Glutamatergic neuron (in vitro differentiated cells): ENCODE results near the gene CELA2A. TPM values are rescaled to one million over a fixed set of nuclear protein-coding genes. Genes with fewer than 3 reads are reported as not detected.

Experiments
- DNase-seq: peaks from one replicate; pipeline ENCODE4 v3.0.0; 2022
- H3K27ac Mint-ChIP-seq: one replicate; pipeline ENCODE4 v1.8.0; 2020; ENCODE audit warnings: mild to moderate bottlenecking, mixed read lengths, inconsistent platforms; ENCODE audit not compliant: unreplicated experiment
- H3K27me3 Mint-ChIP-seq: one replicate; pipeline ENCODE4 v1.8.0; 2020; ENCODE audit warnings: mild to moderate bottlenecking, moderate library complexity, mixed read lengths, inconsistent platforms; ENCODE audit not compliant: unreplicated experiment
- H3K36me3 Mint-ChIP-seq: one replicate; pipeline ENCODE4 v1.8.0; 2020; ENCODE audit warnings: mild to moderate bottlenecking, mixed read lengths, inconsistent platforms; ENCODE audit not compliant: unreplicated experiment
- H3K4me1 Mint-ChIP-seq: one replicate; pipeline ENCODE4 v1.8.0; 2020; ENCODE audit warnings: mild to moderate bottlenecking, low read depth, mixed read lengths, inconsistent platforms; ENCODE audit not compliant: unreplicated experiment
- H3K4me3 Mint-ChIP-seq: one replicate; pipeline ENCODE4 v1.8.0; 2020; ENCODE audit warnings: mild to moderate bottlenecking, mixed read lengths, inconsistent platforms; ENCODE audit not compliant: unreplicated experiment
- H3K9me3 Mint-ChIP-seq: one replicate; pipeline ENCODE4 v1.8.0; 2020; ENCODE audit warnings: mild to moderate bottlenecking, moderate library complexity, mixed read lengths, inconsistent platforms; ENCODE audit not compliant: unreplicated experiment
- CTCF ChIP-seq: fragments of 200-600 bp; sonication (generic); IDR thresholded peaks from one replicate; pipeline ENCODE4 v1.5.0; 2021; ENCODE audit not compliant: partially characterized antibody, unreplicated experiment
- total RNA-seq: library from RNA; stranded (reverse); fragmentation: NEBNext Ultra II Directional; extraction: Animal tissue kit (Norgen Biotek cat#: 25700); gene quantifications from one replicate; pipeline ENCODE4 v1.2.1, GENCODE V29; 2021; ENCODE audit not compliant: unreplicated experiment

The CELA2A gene
- total RNA-seq, 1 donor from 2014 or later: not detected

DNA sequence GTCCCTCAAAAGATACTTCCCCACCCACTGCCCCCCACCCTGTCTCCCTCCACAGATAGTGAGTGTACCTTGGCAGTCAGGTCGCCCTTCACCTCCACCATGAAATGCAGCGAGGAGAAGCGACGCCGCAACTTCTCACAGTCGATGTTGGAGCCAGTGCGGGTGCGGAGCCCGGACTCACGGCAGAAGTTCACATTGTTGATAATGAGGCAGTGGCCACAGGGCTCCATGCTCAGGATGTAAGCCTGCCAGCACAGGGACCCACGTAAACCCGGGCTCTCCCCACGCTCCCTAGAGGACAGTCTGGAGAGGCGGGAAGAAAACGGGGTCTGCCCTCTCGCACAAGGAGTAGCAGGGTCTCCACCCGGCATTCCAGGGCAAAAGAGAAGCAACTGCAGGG is 50.3 kb downstream of the CELA2A start:
- H3K9me3 Mint-ChIP-seq: peaks cover 3% of the 10 kb centered on the region
- no peak overlapping the region for H3K4me3 Mint-ChIP-seq
- no peaks in the 10 kb centered on the region for H3K4me1 Mint-ChIP-seq
- no peak for TF ChIP-seq CTCF
- H3K36me3 Mint-ChIP-seq: no peaks in the 10 kb centered on the region
- H3K27ac Mint-ChIP-seq: no peak overlapping the region
- H3K27me3 Mint-ChIP-seq: peaks cover 3% of the 10 kb centered on the region
- DNase-seq: no peak

DNA sequence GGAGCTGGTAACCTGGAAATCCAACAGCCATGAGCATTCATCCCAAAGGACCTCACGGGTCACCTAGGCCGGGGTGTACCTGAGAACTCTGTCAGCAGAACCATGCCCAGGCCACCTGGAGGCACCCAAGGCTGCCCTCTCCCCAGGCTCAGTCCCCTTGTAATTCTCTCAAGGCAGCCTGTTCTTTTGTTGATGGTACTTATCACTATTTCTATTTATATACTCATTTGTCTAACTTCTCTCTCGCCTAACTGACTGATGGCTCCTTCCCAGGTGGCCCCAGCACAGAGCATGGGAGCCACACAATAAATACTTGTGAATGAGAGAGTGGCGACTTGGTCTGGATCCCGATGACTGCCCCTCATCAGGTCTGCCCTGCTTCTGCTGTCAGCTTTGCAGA is 50.7 kb downstream of the CELA2A start:
- no peak overlapping the region for H3K4me3 Mint-ChIP-seq
- DNase-seq: no peak
- no peaks in the 10 kb centered on the region for H3K4me1 Mint-ChIP-seq
- H3K9me3 Mint-ChIP-seq: peaks cover 3% of the 10 kb centered on the region
- no peak for TF ChIP-seq CTCF
- H3K27me3 Mint-ChIP-seq: peaks cover 3% of the 10 kb centered on the region
- no peak overlapping the region for H3K27ac Mint-ChIP-seq
- H3K36me3 Mint-ChIP-seq: no peaks in the 10 kb centered on the region

DNA sequence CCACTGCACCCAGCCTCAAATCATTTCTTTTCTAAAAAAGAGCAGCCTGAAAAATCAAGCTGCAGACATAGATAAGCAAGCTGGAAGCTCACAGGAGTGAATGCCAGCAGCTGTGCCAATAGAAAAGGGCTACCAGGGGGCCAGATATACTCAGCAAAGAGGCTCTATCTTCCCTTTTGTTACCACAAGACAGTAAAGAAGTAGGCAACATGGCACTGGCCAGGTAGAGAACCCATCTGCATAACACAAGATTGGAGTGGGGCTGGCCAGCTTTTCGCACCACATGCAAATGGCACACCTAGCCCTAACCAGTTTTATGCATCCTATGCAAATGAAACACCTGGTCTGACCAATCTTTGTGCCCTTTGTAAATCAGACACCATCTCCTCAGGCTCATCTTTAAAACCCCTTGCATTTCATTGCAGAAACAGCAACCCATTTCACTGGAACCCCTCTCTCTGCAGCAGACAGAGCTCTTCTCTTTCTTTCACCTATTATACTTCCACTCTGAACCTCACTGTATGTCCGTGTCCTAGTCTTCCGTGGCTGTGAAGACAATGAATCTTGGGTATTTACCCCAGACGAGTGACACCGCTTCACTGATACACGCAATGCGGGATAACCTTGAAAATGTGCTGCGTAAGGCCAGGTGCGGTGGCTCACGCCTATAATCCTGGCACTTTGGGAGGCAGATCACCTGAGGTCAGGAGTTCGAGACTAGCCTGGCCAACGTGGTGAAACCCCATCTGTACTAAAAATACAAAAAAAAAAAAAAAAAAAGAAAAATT is 52.4 kb downstream of the CELA2A start:
- Mint-ChIP-seq H3K4me1 (no peaks in the 10 kb centered on the region), H3K36me3 (no peaks in the 10 kb centered on the region), H3K9me3 (peaks cover 3% of the 10 kb centered on the region), H3K4me3 (no peak overlapping the region), H3K27ac (no peak overlapping the region), H3K27me3 (peaks cover 4% of the 10 kb centered on the region)
- TF ChIP-seq CTCF: no peak
- DNase-seq: no peak

DNA sequence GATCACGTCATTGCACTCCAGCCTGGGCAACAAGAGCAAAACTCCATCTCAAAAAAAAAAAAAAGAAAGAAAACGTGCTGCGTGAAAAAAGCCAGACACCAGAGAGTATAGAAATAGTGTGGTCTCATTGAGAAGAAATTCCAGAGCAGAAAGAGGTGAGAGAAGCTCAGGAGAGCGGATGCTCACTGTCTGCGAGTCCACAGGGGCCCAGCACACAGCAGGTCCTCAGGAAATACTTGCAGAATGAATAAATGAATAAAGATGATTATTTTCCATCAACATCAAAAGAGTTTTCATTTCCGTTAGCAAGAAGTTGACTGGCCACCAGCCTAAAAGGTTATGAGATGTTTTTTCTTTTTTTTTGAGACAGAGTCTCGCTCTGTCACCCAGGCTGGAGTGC is 53.1 kb downstream of the CELA2A start:
- peaks cover 4% of the 10 kb centered on the region for H3K27me3 Mint-ChIP-seq
- H3K4me1 Mint-ChIP-seq: no peaks in the 10 kb centered on the region
- DNase-seq: no peak
- H3K4me3 Mint-ChIP-seq: no peak overlapping the region
- no peak for TF ChIP-seq CTCF
- peaks cover 3% of the 10 kb centered on the region for H3K9me3 Mint-ChIP-seq
- no peaks in the 10 kb centered on the region for H3K36me3 Mint-ChIP-seq
- no peak overlapping the region for H3K27ac Mint-ChIP-seq

GRCh38 chr1:15510611-15511405 is 54.3 kb downstream of the CELA2A start:
- no peak for DNase-seq
- no peak for TF ChIP-seq CTCF
- no peaks in the 10 kb centered on the region for H3K36me3 Mint-ChIP-seq
- peaks cover 4% of the 10 kb centered on the region for H3K27me3 Mint-ChIP-seq
- H3K4me1 Mint-ChIP-seq: no peaks in the 10 kb centered on the region
- H3K27ac Mint-ChIP-seq: no peak overlapping the region
- H3K9me3 Mint-ChIP-seq: peaks cover 5% of the 10 kb centered on the region
- H3K4me3 Mint-ChIP-seq: no peak overlapping the region
